Measurements from ENCODE around the gene PRPF31. TPM values are rescaled to one million over a fixed set of nuclear protein-coding genes. Genes with fewer than 3 reads are reported as not detected.

The PRPF31 gene
- total RNA-seq, 4 donors from 2014 or later = 49.6 to 75.3 (median 55.4) TPM

DNA sequence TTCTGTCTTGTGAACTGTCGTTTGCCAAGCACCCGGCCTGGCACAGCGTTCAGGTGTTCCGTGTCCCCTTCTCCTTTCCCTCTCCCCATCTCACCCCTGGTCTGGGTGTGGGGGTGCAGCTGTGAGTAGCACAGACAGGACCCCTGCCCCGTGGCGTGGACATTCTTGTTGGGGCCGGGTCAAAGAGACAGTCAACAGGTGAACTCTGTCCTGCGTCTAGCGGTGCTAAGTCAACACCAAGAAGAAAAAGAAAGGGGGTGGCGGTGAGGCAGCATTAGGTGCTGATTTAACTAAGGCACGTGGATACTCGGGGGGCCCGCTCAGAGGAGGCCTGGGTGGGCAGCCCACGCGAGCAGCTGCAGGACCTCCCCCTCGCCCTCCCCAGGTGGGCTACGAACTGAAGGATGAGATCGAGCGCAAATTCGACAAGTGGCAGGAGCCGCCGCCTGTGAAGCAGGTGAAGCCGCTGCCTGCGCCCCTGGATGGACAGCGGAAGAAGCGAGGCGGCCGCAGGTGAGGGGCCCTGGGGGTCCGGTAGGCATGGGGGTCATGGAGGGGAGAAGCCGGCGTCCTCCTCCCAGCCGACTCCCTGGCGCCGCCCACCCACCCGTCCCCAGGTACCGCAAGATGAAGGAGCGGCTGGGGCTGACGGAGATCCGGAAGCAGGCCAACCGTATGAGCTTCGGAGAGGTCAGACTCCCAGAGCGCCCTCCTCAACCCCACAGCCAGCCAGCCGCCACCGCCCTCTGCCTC is 12.3 kb downstream of the PRPF31 start:
- H3K27me3 ChIP-seq = no peaks in the 10 kb centered on the region
- H3K4me1 ChIP-seq = no peaks in the 10 kb centered on the region
- H3K27ac ChIP-seq = no peak overlapping the region
- H3K9me3 ChIP-seq = no peaks in the 10 kb centered on the region
- 96% methylated on average over 43 of the region's 44 CpGs for WGBS
- no peak overlapping the region for H3K4me3 ChIP-seq
- TF ChIP-seq, protein P1, sequence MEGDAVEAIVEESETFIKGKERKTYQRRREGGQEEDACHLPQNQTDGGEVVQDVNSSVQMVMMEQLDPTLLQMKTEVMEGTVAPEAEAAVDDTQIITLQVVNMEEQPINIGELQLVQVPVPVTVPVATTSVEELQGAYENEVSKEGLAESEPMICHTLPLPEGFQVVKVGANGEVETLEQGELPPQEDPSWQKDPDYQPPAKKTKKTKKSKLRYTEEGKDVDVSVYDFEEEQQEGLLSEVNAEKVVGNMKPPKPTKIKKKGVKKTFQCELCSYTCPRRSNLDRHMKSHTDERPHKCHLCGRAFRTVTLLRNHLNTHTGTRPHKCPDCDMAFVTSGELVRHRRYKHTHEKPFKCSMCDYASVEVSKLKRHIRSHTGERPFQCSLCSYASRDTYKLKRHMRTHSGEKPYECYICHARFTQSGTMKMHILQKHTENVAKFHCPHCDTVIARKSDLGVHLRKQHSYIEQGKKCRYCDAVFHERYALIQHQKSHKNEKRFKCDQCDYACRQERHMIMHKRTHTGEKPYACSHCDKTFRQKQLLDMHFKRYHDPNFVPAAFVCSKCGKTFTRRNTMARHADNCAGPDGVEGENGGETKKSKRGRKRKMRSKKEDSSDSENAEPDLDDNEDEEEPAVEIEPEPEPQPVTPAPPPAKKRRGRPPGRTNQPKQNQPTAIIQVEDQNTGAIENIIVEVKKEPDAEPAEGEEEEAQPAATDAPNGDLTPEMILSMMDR (IDR thresholded peaks at IDR 0.05) = no peak
- no peak for TF ChIP-seq EP300 (IDR thresholded peaks at IDR 0.05)
- no peak for TF ChIP-seq POLR2AphosphoS5 (IDR thresholded peaks at IDR 0.05)
- TF ChIP-seq POLR2A (IDR thresholded peaks at IDR 0.05) = no peak
- H3K36me3 ChIP-seq = peaks cover 91% of the 10 kb centered on the region
- peak in 1 of 2 donors; percentile 58 for DNase-seq (ENCODE audit: low spot score in 2 of 2)

GRCh38 chr19:54128441-54128725 is 12.8 kb downstream of the PRPF31 start:
- H3K9me3 ChIP-seq = no peaks in the 10 kb centered on the region
- no peaks in the 10 kb centered on the region for H3K4me1 ChIP-seq
- no peaks in the 10 kb centered on the region for H3K27me3 ChIP-seq
- DNase-seq (ENCODE audit: low spot score in 2 of 2) = no peak
- TF ChIP-seq, protein P1 (IDR thresholded peaks at IDR 0.05) = no peak
- TF ChIP-seq POLR2AphosphoS5 (IDR thresholded peaks at IDR 0.05) (no peak), EP300 (IDR thresholded peaks at IDR 0.05) (no peak), POLR2A (IDR thresholded peaks at IDR 0.05) (no peak)
- H3K4me3 ChIP-seq = no peak overlapping the region
- H3K36me3 ChIP-seq = peaks cover 86% of the 10 kb centered on the region
- no peak overlapping the region for H3K27ac ChIP-seq
- 94% methylated on average over 20 of the region's 20 CpGs for WGBS

GRCh38 chr19:54128796-54129616 is 13.5 kb downstream of the PRPF31 start:
- TF ChIP-seq POLR2A (IDR thresholded peaks at IDR 0.05) (no peak), EP300 (IDR thresholded peaks at IDR 0.05) (no peak), POLR2AphosphoS5 (IDR thresholded peaks at IDR 0.05) (no peak)
- TF ChIP-seq, protein P1 (IDR thresholded peaks at IDR 0.05) = no peak
- H3K27ac ChIP-seq = no peak overlapping the region
- H3K9me3 ChIP-seq = no peaks in the 10 kb centered on the region
- peaks cover 80% of the 10 kb centered on the region for H3K36me3 ChIP-seq
- no peak overlapping the region for H3K4me3 ChIP-seq
- 96% methylated on average over 33 of the region's 41 CpGs for WGBS
- no peaks in the 10 kb centered on the region for H3K27me3 ChIP-seq
- DNase-seq (ENCODE audit: low spot score in 2 of 2) = peak in 1 of 2 donors; percentile 57
- H3K4me1 ChIP-seq = no peaks in the 10 kb centered on the region

- TF ChIP-seq, protein P1 (IDR thresholded peaks at IDR 0.05) = no peak
- TF ChIP-seq POLR2A (IDR thresholded peaks at IDR 0.05) (no peak), POLR2AphosphoS5 (IDR thresholded peaks at IDR 0.05) (no peak), EP300 (IDR thresholded peaks at IDR 0.05) (no peak)
- H3K36me3 ChIP-seq = peaks cover 74% of the 10 kb centered on the region
- no peaks in the 10 kb centered on the region for H3K27me3 ChIP-seq
- no peak overlapping the region for H3K27ac ChIP-seq
- peaks cover 5% of the 10 kb centered on the region for H3K4me1 ChIP-seq
- no peak overlapping the region for H3K4me3 ChIP-seq
- no peaks in the 10 kb centered on the region for H3K9me3 ChIP-seq
- DNase-seq (ENCODE audit: low spot score in 2 of 2) = peak in 1 of 2 donors; percentile 55
- WGBS = 87% methylated on average over 11 of the region's 20 CpGs
Measured at GRCh38 chr19:54129617-54129996, 14.1 kb downstream of the PRPF31 start.

DNA sequence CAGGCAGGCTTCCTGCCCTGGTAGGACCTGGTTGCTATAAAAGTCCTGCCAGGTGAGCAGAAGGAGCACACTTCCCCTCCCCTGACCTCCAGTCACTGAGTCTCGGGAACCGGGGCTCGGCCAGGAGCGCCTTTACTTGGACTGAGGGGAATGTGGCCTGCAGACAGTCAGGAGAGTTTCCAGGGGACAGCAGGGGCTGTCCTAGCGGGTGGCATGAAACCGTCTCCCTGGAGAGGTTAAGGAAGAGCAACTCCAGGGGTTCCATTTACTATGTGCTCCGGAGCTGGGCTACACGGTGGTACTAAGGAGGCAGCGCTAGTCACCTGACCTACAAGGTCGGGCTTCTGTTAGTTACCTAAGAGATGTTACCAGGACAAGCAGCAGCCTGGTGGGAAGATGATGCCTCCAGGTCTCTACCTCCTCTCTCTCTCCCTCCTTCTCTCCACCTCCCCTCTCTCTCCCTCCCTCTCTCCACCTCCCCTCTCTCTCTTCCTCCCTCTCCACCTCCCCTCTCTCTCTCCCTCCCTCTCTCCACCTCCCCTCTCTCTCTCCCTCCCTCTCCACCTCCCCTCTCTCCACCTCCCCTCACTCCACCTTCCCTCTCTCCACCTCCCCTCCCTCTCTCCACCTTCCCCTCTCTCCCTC is 17.9 kb downstream of the PRPF31 start:
- H3K27ac ChIP-seq = no peak overlapping the region
- WGBS = 67% methylated on average over 10 of the region's 10 CpGs
- no peak for DNase-seq (ENCODE audit: low spot score in 2 of 2)

More for the DNA sequence above, 17.9 kb downstream of the PRPF31 start:
- H3K36me3 ChIP-seq = peaks cover 36% of the 10 kb centered on the region
- no peak overlapping the region for H3K4me3 ChIP-seq
- peaks cover 24% of the 10 kb centered on the region for H3K4me1 ChIP-seq
- TF ChIP-seq, protein P1 (IDR thresholded peaks at IDR 0.05) = no peak
- TF ChIP-seq EP300 (IDR thresholded peaks at IDR 0.05) = no peak
- TF ChIP-seq POLR2AphosphoS5 (IDR thresholded peaks at IDR 0.05) = no peak
- no peak for TF ChIP-seq POLR2A (IDR thresholded peaks at IDR 0.05)
- H3K27me3 ChIP-seq = no peaks in the 10 kb centered on the region
- H3K9me3 ChIP-seq = no peaks in the 10 kb centered on the region

All from suprapubic skin (tissue), 4 donors.